Fibroblast of villous mesenchyme (primary cell): Measurements from ENCODE around the gene CFDP1. TPM values are rescaled to one million over a fixed set of nuclear protein-coding genes. Genes with fewer than 3 reads are reported as not detected.
A peak's percentile ranks its signal among the peaks of the same experiment; 100 is the strongest.

Experiments used
- DNase-seq: peaks from one replicate; pipeline ENCODE4 v3.0.0-alpha.2; 2010; ENCODE audit warnings: low read depth
- H3K4me3 ChIP-seq: 2 replicates; pipeline ENCODE4 v1.5.1; 2011; ENCODE audit warnings: low read depth, mild to moderate bottlenecking, low read length
- CTCF ChIP-seq: IDR thresholded peaks from 2 replicates; pipeline ENCODE4 v1.5.1; 2012; ENCODE audit warnings: low read depth, mild to moderate bottlenecking, low read length; ENCODE audit not compliant: insufficient read depth
- total RNA-seq: library from RNA; depleted of rRNA; stranded (reverse); fragments of >200 nt; gene quantifications from 2 replicates; pipeline ENCODE4 v1.2.3, GENCODE V29; 2012

Gene CFDP1
- total RNA-seq, 1 donor: 39.7 TPM

DNA sequence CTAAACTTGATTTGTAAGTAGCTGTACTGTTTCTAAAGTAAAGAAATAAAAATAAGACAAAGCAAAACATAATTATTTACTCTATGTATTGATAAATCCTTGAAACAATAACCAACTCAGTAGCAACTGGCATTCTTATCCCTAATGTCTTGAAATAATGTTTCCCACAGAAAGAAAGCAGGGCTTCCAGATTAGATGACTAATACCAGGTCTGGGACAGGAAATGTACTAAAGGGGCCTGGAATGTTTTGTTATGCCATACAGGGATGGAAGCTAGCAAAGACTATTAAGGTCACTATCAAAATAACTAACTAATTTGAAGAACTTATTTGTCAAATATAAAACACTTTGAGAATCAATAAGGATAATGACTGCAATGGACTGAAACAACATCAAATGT is 82.1 kb downstream of the CFDP1 start:
- DNase-seq: peak; percentile 85
- no peak overlapping the region for H3K4me3 ChIP-seq
- no peak for TF ChIP-seq CTCF

DNA sequence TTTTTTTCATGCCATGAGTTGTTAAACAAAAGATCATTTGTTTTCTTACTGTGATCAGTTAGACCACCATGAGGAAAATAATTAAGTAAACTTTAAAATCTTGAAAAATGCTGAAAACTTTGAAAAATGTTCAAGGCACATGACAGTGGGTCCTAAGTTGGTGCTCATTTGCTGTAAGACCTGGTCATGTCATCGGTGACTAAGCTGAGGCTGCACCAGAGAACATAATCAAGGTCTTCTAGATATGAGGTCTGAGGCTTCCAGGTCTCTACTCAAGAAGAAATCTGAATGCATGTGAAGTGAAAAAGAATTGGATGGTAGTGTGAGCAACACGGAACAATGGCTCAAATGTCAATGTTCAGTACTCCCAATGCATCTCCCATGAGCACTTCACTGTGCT is 87.6 kb downstream of the CFDP1 start:
- no peak for DNase-seq
- no peak overlapping the region for H3K4me3 ChIP-seq
- TF ChIP-seq CTCF: no peak

GRCh38 chr16:75343941-75344340 is 89.4 kb downstream of the CFDP1 start:
- TF ChIP-seq CTCF: no peak
- H3K4me3 ChIP-seq: no peak overlapping the region
- DNase-seq: no peak

DNA sequence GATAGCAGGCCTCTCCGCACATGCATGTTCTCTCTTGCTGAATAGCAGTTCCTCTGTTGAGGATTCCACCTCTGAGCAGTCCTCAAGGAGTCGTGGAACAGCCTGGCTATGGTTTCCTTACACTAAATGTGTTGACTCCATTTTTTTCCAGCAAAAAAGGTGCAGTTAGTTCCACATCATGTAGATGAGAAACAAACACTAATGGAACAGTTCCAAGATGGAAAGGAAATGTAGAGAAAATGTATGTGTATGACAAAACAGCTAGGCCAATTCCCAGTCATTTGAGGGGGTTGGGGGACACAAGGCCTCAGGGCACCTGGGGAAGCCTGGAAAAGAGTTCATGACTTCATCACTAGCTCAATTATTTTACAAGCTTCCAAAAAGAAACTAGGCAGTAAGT is 90.0 kb downstream of the CFDP1 start:
- no peak for TF ChIP-seq CTCF
- DNase-seq: no peak

GRCh38 chr16:75342308-75342811 is 90.9 kb downstream of the CFDP1 start:
- no peak overlapping the region for H3K4me3 ChIP-seq
- TF ChIP-seq CTCF: no peak
- peak; percentile 65 for DNase-seq

More for the DNA sequence above, 90.0 kb downstream of the CFDP1 start:
- H3K4me3 ChIP-seq: no peak overlapping the region

GRCh38 chr16:75341564-75342307 is 91.6 kb downstream of the CFDP1 start:
- TF ChIP-seq CTCF: no peak
- peak; percentile 30 for DNase-seq
- H3K4me3 ChIP-seq: no peak overlapping the region
